Neural crest cell (in vitro differentiated cells): Measurements from ENCODE around the gene SLX1A. TPM values are rescaled to one million over a fixed set of nuclear protein-coding genes. Genes with fewer than 3 reads are reported as not detected.
"Not testable (repeated sequence)": the region's sequence is repeated elsewhere in the genome, so short reads cannot be mapped to it uniquely, and the experiment has no call there.

Source experiments
- DNase-seq: peaks from one replicate; pipeline ENCODE4 v3.0.0; 2021; ENCODE audit warnings: low read depth, mixed read lengths, low spot score
- H3K27ac Mint-ChIP-seq: one replicate; pipeline ENCODE4 v1.8.0; 2021; ENCODE audit warnings: mild to moderate bottlenecking, mixed read lengths; ENCODE audit not compliant: unreplicated experiment
- H3K27me3 Mint-ChIP-seq: 2 replicates; pipeline ENCODE4 v1.8.0; 2021; ENCODE audit warnings: low read depth, mild to moderate bottlenecking, mixed read lengths
- H3K36me3 Mint-ChIP-seq: 2 replicates; pipeline ENCODE4 v1.8.0; 2021; ENCODE audit warnings: low read depth, mild to moderate bottlenecking, mixed read lengths
- H3K4me1 Mint-ChIP-seq: 2 replicates; pipeline ENCODE4 v1.8.0; 2021; ENCODE audit warnings: mixed read lengths
- H3K4me3 Mint-ChIP-seq: one replicate; pipeline ENCODE4 v1.8.0; 2021; ENCODE audit warnings: mild to moderate bottlenecking, mixed read lengths
- H3K9me3 Mint-ChIP-seq: 2 replicates; pipeline ENCODE4 v1.8.0; 2021; ENCODE audit warnings: mixed read lengths
- CTCF ChIP-seq: fragments of 200-600 bp; sonication (generic); conservative IDR thresholded peaks from 2 replicates; pipeline ENCODE4 v1.5.0; 2021; ENCODE audit warnings: antibody characterized with exemption, mild to moderate bottlenecking
- total RNA-seq: library from RNA; stranded (reverse); gene quantifications from 2 replicates; pipeline ENCODE4 v1.2.1, GENCODE V29; 2021

Gene SLX1A
- total RNA-seq, 1 donor from 2014 or later, result 45.0 TPM

- TF ChIP-seq CTCF, result no peak
- DNase-seq, result no peak
- no peak overlapping the region for H3K27ac Mint-ChIP-seq
These were observed 27.3 kb upstream of the SLX1A start for GRCh38 chr16:30166202-30166902.

GRCh38 chr16:30168746-30169145 lies 24.9 kb upstream of the SLX1A start:
- H3K9me3 Mint-ChIP-seq, H3K36me3 Mint-ChIP-seq, H3K4me1 Mint-ChIP-seq, DNase-seq, H3K27ac Mint-ChIP-seq, H3K4me3 Mint-ChIP-seq, H3K27me3 Mint-ChIP-seq: not testable (repeated sequence)

More at GRCh38 chr16:30166202-30166902, 27.3 kb upstream of the SLX1A start:
- peaks cover 3% of the 10 kb centered on the region for H3K9me3 Mint-ChIP-seq
- H3K4me1 Mint-ChIP-seq, result peaks cover 4% of the 10 kb centered on the region
- H3K4me3 Mint-ChIP-seq, result no peak overlapping the region
- H3K27me3 Mint-ChIP-seq, result no peaks in the 10 kb centered on the region
- H3K36me3 Mint-ChIP-seq, result peaks cover 2% of the 10 kb centered on the region

GRCh38 chr16:30169416-30169815 lies 24.3 kb upstream of the SLX1A start:
- not testable (repeated sequence) for H3K4me3 Mint-ChIP-seq, H3K36me3 Mint-ChIP-seq, H3K27ac Mint-ChIP-seq, H3K27me3 Mint-ChIP-seq, H3K4me1 Mint-ChIP-seq, DNase-seq, H3K9me3 Mint-ChIP-seq

GRCh38 chr16:30170145-30170544 lies 23.5 kb upstream of the SLX1A start:
- not testable (repeated sequence) for H3K4me3 Mint-ChIP-seq, H3K9me3 Mint-ChIP-seq, H3K4me1 Mint-ChIP-seq, H3K36me3 Mint-ChIP-seq, H3K27me3 Mint-ChIP-seq, DNase-seq, H3K27ac Mint-ChIP-seq

- no peak for TF ChIP-seq CTCF
- Mint-ChIP-seq H3K9me3 (peaks cover 3% of the 10 kb centered on the region), H3K27ac (no peak overlapping the region), H3K4me1 (peaks cover 3% of the 10 kb centered on the region), H3K36me3 (peaks cover 2% of the 10 kb centered on the region), H3K4me3 (no peak overlapping the region), H3K27me3 (no peaks in the 10 kb centered on the region)
- no peak for DNase-seq
These were observed 20.6 kb upstream of the SLX1A start for GRCh38 chr16:30173054-30173453.

GRCh38 chr16:30176876-30177275 lies 16.8 kb upstream of the SLX1A start:
- H3K36me3 Mint-ChIP-seq, result not testable (repeated sequence)

GRCh38 chr16:30179195-30179594 lies 14.5 kb upstream of the SLX1A start:
- Mint-ChIP-seq H3K27ac (no peak overlapping the region), H3K27me3 (no peaks in the 10 kb centered on the region), H3K9me3 (no peaks in the 10 kb centered on the region), H3K4me3 (no peak overlapping the region), H3K4me1 (no peaks in the 10 kb centered on the region), H3K36me3 (no peaks in the 10 kb centered on the region)
- no peak for DNase-seq
- no peak for TF ChIP-seq CTCF

More at GRCh38 chr16:30176876-30177275, 16.8 kb upstream of the SLX1A start:
- DNase-seq, H3K9me3 Mint-ChIP-seq, H3K4me3 Mint-ChIP-seq, H3K27ac Mint-ChIP-seq, H3K27me3 Mint-ChIP-seq, H3K4me1 Mint-ChIP-seq: not testable (repeated sequence)
